HG02970 (cell line): Measurements from ENCODE around the gene ZNF83.
"Not testable (repeated sequence)": the region's sequence is repeated elsewhere in the genome, so short reads cannot be mapped to it uniquely, and the experiment has no call there.

Experiments
- ATAC-seq: cut with Tn5 transposase; IDR thresholded peaks from one replicate; pipeline ENCODE4 v1.9.1; 2021; ENCODE audit warnings: mild to moderate bottlenecking, moderate library complexity, moderate number of reproducible peaks; ENCODE audit not compliant: unreplicated experiment, low FRiP score

The ZNF83 gene

DNA sequence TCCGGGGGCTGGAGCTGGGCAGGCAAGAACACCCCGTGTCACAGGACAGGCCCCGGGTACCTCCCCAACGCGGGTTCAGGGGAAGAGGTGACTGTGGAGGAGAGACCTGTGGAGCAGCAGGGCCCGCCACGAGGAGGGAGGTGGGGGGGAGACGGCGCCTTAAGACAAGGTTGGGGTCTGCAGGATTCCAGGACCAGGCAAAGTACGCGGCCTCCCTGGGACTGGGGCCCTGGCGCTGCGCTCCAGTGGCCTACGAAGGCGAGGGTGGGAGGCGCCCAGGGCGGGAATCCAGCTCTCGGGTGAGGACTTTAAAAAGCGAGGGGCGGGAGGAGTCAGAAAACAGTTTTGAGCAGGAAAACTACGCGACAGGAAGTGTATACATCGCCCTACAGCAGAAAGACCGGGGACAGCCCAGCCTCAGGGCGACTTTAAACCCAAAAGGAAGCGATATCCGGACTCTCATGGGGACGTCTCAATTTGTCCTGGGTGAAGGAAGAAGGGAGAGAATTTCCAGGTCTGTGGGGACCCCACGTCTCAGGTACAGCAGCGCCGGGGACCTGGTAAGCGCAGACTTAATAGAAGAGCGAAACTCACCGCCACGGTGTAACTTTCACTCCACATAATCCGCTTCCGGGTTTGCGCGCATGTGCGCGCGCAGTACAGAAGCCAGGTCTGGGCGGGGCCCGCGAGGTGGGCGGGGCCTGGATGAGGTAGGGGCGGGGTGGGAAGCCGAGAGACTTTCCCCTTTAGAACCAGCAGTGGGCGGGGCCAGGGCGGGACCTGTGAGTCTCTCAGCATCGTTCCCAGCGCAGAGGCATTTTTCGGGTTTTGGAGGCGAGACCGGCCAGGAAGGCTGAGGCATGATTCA is at the start of gene ZNF83:
TSS of gene ZNF83 (minus strand) at position 638 of the 868 bp plus-strand sequence.
- peak; percentile 95 for ATAC-seq

DNA sequence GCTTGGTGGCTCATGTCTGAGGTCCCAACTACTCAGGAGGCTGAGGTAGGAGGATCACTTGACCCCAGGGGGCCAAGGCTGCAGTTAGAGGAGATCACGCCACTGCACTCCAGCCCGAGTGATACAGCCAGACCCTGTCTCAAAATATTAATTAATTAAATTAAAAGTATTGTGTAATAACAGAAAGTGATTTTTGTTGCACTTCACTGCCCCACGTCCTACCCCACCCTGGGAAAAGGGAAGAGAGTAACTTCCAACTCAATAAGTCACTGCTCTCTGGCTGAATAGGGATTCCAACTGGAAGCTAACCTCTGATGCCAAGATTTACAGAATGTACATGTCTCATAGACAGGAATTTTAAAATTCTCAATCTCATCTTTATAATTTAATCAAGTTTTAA is 49.5 kb upstream of the ZNF83 start:
- ATAC-seq, result no peak

DNA sequence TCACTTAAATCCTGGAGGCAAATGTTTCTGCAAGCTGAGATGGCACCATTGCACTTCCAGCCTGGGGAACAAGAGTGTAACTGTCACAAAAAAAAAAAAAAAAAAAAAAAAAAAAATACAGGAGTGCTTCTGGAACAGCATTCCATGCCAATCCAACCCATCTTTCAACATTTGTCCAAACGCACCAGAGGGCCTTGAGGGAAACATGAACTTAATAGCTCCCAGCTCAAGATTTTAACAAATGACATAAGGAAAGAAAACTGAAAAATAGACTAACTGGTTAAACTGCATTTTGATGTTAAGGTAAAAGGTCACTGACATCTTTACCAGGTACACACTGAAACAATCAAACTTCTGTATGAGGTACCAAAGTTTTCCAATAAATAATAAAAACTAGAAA is 47.7 kb upstream of the ZNF83 start:
- ATAC-seq, result no peak

DNA sequence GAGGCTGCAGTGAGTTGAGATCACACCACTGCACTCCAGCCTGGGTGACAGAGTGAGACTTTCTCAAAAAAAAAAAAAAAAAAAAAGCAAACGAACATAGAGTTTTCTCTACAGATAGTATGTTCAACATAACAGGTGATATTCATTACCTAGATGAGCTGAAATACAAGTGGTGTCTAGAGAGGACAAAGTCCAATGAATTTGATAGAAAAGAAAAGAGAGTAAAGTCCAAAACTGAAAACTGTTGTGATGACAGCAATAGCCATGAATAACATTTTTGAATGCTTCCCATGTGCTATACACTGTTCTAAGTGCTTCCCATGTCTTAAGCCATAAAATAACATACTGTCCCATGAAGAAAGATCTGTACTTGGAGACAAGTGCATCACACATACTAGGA is 43.1 kb upstream of the ZNF83 start:
- not testable (repeated sequence) for ATAC-seq

DNA sequence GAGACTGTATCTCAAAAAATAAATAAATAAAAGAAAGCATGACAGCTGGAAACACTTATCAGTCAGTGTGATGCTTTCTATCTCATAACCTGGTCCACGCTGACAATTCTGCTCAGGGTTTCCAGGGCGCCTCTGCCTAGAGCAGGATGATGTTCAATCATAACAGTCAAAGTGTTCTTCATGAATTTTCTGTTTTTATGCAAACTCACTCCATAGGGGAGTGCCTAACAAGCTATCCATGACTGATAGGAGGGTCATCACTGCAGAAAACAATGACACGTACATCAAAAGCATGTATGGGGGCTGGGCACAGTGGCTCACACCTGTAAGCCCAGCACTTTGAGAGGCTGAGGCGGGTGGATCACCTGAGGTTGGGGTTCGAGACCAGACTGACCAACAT is 41.4 kb upstream of the ZNF83 start:
- no peak for ATAC-seq

DNA sequence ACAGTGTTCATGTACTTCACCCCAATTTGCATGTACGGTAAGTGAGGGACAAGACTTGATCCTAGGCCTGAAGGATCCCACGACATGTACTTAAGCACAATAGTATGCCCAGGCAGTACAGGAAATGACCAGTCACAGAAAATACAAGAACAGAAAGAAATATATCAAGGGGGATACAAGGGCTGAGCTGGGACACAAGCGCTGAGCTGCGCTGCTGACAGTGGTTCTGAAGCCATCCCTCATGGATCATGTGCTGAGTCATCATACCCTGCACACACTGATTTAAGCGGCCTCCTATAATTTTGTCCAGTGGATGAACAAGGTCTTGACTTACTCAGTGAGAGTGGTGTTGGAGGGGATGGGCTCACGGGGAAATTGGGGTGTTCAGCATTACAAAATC is 37.1 kb upstream of the ZNF83 start:
- ATAC-seq, result not testable (repeated sequence)

DNA sequence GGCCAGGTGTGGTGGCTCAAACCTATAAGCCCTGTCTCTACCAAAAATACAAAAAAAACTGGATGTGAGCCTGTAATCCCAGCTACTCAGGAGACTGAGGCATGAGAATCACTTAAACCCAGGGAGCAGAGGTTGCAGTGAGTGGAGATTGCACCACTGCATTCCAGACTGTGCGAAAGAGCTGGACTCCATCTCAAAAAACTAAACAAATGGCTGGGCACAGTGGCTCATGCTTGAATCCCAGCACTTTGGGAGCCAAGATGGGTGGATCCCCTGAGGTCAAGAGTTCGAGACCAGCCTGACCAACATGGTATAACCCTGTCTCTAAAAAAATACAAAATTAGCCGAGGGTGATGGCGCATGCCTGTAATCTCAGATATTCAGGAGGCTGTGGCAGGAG is 34.9 kb upstream of the ZNF83 start:
- ATAC-seq, result no peak

DNA sequence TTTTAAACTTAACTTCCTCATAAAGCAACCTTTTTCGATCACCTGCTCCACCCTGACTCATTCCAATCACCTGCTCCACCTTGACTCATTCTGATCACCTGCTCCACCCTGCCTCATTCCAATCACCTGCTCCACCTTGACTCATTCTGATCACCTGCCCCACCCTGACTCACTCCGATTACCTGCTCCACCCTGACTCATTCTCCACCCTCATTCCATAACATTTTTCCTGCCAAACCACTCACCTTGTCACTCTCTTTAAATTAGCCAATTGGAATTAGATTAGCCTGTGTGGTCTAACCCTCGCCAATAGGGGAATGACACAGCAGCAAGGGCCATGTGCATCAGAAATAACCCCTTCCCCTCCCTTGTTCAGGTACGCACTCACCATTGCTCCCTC is 31.9 kb upstream of the ZNF83 start:
- ATAC-seq, result no peak

DNA sequence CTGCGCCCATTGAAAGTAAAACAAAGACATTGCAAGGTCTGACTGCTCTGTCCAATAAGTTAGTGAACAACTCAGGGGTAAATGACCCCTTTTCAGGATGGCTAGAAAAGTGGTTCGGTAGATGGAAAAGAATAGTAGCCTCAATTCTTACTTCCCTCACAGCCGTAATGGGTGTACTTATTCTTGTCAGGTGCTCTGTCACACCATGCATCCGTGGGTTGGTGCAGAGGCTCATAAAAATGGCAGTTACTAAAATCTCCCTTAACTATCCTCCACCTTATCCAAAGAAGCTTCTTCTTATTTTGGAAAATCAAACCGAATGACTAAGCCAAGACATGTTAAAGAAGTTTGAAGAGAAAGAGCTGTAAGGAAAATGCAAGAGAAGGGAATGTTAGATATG is 31.4 kb upstream of the ZNF83 start:
- no peak for ATAC-seq

DNA sequence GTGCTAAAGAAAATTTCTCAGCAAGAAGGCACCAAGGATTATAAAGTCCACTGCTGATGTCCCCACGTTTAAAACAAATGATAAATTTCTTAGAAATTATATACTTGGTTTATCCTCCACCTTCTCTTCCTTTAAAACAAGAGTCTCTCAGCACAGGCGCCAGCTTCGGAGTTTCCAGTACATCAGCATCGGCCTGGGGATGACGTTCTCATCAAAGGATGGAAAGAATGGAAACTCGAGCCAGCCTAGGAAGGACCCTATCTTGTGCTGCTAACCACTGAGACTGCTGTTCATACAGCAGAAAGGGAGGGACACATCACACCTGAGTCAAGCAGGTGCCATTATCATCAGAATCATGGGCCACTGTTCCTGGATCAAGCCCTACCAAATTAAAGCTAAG is 29.8 kb upstream of the ZNF83 start:
- ATAC-seq, result no peak

DNA sequence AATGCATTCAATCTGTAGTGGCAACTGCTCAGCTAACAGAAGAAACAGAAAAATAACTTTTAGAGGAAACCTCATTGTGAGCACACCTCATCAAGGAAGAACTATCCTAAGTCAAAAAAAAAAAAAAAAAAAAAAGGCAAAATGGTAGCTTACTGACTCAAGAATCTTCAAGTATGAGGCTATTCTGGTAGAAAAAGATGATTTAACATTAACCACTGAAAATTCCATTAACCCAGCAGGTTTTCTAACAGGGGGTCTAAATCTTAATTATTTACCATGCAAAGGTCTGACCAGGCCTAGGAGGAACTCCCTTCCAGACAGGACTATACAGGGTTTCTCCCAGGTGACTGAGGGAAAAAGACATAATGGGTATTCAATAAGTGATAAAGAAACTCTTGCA is 28.4 kb upstream of the ZNF83 start:
- ATAC-seq, result no peak

DNA sequence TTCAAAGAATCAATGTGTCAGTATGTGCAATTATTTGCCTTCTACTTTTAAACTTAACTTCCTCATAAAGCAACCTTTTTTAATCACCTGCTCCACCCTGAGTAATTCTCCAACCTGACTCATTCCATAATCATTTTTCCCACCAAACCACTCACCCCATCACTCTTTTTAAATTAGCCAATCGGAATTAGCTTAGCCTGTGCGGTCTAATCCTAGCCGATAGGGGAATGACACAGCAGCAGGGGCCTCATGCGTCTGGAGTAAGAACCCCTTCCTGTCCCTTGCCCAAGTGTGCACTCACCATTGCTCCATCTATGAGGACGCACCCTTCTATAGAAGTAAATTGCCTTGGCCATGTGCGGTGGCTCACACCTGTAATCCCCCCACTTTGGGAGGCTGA is 27.4 kb upstream of the ZNF83 start:
- no peak for ATAC-seq

DNA sequence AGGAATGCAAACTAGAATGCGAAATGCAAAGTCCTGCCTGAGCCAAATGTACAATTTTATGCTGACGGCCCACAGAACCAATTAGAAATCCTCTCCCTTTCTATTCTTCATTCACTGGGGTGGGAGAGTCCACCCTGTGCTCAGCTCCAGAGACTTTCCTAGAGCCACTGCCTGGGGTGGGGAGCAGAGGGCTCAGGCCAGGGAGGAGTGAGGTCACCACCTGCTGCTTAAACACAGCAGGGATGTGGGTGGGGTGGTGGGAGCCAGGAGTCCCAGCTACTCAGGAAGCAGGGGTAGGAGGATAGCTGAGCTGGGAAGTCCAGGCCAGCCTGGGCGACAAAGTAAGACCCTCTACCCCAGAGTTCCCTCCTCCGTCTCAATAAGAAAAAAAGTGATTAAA is 26.9 kb upstream of the ZNF83 start:
- ATAC-seq, result no peak

DNA sequence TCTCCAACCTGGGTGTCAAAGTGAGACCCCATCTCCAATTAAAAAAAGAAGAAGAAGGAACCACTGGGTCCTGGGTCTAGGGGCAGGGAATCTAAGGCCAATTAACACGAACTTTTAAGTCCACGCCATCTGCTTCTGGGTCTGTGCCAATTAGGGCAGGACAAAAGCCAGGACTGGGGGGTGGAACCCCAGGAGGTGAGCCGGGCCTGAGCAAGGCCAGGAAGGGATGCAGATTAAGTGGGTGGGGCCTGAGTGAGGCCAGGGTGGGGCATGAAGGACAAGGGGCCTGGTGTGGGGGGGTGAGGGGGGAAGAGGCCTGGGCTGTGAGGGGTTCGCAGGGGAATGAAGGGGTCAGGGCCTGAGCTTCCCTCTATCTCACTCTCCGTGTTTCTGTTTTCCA is 26.3 kb upstream of the ZNF83 start:
- ATAC-seq, result no peak

DNA sequence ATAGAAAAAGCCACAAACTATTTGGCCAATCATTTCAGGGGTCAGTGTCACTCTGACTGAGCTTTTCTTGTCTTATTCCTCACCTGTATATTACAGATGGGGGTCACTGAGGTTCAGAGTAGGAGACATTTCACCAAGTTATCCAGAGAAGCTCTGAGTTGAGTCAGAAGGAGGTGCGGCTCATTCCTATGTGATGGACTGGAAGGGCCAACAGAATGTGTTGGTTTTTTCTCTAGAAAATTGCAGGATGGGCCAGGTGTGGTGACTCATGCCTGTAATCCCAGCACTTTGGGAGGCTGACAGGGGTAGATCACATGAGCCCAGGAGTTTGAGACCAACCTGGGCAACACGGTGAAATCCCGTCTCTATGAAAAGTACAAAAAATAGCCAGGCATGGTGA is 24.5 kb upstream of the ZNF83 start:
- ATAC-seq, result no peak

DNA sequence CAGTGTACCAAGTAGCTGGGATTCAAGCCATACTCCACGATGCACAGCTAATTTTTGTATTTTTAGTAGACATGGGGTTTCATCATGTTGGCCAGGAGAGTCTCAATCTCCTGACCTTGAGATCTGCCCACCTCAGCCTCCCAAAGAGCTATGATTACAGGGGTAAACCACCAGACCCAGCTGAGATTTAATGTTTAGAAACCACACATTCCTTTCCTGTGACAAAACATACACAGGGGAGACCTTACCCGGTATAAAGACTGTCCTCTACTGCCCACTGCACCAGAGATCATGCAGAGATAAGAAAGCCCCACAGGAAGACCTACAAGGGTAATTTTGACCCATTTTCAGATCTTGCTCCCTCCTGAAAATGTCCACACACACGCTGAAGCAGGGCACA is 22.8 kb upstream of the ZNF83 start:
- ATAC-seq, result no peak

DNA sequence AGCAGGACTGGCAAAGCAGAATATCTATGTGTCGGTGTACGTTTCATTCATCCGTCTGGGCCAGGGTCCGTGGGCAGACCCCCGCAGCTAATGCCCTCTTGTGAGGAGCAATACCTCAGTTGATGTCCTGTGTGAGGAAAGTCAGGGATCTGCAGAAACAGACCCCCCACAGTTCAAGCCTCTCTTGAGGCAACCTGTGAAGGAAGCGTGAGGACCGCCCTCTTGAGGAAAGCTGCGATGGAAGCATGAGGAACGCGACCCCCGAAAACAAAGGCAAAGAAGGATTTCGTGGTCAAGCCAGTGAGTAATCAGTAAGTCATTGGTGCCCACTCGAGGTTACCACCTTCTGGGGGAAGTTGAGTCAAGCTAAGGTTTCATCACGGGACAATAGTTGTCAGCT is 20.9 kb upstream of the ZNF83 start:
- ATAC-seq, result no peak

DNA sequence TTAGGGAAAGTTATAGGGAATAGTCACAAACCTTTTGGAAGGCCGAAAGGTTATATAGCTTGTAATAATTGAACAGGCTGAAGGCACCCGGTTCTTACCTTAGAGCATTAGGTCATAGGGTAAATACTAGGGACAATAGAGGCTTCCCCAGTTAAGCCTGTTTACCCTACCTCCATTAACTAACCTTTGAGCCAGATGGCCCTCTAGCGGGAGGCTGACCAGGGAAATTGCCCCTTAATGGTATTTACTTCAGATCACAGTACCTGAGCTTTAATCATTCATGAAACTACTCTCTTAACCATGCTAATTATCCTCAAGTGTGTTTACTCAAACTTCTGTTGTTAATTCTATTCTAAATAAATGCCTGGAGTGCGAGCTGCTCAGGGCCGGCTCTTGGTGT is 20.4 kb upstream of the ZNF83 start:
- ATAC-seq, result no peak

DNA sequence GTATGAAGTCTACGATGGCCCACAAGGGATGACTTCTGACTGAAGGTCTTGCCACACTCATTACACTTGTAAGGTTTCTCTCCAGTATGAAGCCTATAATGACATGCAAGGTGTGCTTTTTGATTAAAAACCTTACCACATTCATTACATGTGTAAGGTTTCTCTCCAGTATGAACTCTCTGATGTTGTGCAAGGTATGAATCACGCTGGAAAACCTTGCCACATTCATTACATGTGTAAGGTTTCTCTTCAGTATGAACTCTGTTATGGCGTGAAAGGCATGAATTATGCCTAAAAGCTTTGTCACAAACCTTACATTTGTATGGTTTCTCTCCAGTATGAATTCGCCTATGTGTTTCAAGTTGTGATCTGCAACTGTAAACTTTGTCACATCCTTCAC is 15.0 kb upstream of the ZNF83 start:
- ATAC-seq, result no peak

DNA sequence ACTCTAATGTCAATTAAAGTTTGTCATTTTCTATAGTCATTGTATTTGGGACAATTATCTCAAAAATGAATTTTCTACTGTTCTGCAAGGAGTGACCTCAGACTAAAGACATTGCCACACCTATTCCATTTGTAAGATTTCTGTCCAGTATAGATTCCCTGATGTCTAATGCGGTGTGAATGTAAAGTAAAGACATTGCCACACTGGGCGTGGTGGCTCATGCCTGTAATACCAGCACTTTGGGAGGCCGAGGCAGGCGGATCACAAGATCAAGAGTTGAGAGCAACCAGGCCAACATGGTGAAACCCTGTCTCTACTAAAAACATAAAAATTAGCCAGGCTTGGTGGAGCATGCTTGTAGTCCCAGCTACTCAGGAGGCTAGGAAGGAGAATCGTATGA is 13.8 kb upstream of the ZNF83 start:
- no peak for ATAC-seq

DNA sequence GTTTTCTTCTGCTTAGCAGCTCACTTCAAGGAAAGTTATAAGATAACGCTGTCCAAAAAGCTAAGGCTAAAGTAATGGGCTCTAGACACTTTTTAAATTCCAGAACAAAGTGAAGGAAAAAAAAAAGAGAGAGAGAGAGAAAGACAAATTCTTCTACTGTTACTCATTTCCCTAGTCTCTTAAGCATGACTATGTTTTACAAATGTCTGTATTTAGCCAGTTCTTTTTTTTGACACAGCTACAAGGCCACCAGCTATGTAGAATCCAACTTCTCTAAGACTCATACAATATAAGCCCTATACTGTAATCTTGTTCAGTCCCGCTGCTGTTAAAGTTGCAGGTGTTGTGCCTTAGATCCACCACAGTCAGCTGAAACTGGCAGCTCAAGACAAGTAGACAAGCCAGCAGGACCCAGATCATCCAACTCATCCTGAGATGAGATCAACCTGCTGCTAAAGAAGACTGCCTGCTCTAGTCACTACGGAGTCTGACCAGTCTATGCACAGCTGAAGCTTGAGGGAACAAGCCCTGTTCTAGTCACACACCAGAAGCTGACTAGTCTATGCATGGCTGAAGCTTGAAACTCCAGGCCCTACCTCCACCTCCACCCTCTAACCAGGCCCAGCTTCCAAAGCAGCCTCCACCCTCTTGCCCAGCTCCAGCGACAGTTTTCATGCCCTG is 10.3 kb upstream of the ZNF83 start:
- ATAC-seq, result no peak

DNA sequence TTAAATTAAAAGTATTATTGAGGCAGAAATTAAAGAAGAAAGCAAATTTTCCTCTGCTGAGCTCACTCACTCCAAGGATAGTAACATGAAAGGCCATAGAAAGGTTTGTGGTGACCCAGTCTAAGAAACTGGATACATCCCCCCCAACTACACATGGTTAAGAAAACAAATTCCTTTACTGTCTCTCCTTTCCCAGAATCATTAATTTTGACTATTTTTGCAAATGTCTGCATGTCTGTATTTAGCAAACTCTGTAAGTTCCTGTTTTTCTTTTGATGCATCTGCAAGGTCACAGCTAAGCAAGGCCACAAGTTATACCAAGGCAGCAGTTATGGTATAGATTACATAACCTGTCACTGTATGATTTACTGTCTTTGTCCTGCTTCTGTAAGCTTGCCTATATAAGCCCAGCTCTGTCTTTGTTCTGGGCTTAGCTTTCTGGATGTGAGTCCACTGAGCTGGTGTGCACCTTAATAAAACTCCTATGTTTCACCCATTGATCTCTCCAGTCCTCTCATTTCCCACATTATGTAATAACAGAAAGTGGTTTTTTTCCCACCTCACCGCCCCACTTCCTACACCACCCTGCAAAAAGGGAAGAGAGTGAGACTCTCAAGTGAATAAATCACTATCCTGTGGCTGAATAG is 8.5 kb upstream of the ZNF83 start:
- ATAC-seq, result no peak
